NCI-H2196 treated with DMSO at 0.1 percent for 48 hours (cell line): ENCODE data around the gene NF2.
A peak's percentile ranks its signal among the peaks of the same experiment; 100 is the strongest.

ENCODE experiments used
- DNase-seq: peaks from one replicate; lab custom pipeline; 2025; ENCODE audit not compliant: unreplicated experiment; lab: John Stamatoyannopoulos, UW

NF2 gene

GRCh38 chr22:29629903-29630516, 26.6 kb downstream of the NF2 start:
- DNase-seq, result no peak

- DNase-seq, result no peak
Measured at GRCh38 chr22:29630987-29631386, 27.6 kb downstream of the NF2 start.

DNA sequence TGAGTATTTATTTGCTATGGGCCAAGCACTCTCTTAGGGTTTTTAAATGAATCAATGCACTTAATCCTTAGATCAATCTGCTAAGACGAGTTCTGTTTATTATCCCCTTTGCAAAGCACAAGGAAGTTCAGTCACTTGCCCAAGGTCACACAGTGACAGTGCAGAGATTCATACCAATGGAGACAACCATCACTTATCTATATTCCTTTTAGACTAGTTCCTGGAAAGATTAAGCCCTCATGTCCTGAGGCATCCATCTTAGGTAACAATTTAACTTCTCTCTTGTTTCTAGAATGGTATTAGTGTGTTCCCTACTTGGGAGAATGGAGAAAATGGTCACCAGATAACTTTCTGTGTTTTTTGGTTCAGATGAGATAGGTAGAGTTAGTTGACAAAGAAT, 28.3 kb downstream of the NF2 start:
- DNase-seq, result no peak

- no peak for DNase-seq
Measured at GRCh38 chr22:29632672-29633071, 29.2 kb downstream of the NF2 start.

DNA sequence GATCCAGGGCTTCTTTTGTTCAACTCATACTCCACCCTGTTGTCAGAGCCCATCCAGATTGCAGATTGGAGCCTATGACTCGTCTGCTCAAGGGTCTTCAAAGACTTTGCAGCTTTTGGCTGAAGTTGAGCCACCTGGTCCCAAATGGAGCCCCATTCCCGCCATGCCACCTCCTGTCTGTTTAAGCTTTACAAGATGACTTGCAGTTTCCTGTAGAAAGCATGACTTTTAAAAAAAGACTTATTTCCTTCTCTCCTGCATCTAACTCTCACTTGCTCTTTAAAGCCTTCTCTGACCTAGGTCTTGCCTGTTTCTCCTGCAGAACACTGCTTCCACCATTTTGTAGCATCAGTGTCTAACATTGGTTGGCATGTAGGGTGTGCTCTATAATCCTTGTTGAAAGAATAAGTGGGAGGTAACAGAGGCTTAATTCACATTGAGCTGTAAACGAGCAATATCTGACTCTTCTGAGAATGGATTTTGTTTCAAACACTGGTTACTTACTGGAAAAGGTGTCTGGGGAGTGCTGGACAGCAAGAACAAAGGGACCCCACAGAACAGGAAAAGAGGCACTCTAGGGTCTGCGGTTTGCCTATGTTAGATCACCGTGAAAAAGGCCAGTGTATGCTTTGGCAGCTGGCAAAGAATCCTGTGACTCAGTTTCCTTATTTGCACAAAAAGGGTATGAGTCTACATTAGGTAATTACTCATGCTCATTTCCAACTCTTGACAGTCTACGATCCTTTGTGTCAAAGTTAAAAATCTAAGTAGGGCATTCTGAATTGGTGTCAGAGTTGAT, 30.3 kb downstream of the NF2 start:
- no peak for DNase-seq

DNA sequence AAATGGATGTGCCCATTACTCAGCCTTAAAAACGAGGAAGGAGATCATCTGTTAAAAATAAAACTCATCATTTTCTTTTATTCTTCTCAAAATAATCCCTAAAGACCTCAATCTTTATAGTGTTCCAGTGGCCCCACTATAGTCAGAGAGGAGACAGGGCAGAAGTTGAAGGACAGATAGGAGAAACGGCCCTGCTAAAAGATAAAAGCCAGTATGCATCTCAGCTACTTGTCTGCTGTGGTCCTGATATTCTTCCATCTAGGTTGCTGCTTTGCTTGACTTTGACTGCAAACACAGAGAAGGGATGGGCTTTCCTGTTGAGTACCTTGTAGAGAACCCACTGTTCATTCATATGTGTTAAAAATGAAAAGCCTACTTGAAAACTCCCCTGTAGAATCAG, 31.4 kb downstream of the NF2 start:
- no peak for DNase-seq

- DNase-seq, result peak; percentile 33
Measured at GRCh38 chr22:29635734-29636357, 32.4 kb downstream of the NF2 start.

- no peak for DNase-seq
Measured at GRCh38 chr22:29636751-29637150, 33.3 kb downstream of the NF2 start.

DNA sequence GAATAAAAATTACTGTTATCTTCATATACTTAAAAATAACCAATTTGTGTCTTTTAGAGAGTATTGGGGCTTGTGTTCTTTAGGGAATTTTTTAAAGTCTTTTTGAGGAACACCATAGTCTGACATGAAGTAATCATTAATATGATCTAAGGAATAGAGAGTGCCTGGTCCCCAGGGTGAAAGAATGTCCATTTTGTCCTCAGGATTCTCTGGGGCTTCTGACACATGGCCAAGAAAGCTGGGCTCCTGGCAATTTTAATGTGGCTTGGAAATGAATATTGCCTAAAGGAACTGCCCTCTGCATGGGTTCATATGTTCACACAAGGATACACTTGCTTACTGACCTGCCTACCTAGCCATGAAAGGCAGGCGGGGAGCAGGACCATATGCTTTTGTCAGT, 33.7 kb downstream of the NF2 start:
- no peak for DNase-seq

DNA sequence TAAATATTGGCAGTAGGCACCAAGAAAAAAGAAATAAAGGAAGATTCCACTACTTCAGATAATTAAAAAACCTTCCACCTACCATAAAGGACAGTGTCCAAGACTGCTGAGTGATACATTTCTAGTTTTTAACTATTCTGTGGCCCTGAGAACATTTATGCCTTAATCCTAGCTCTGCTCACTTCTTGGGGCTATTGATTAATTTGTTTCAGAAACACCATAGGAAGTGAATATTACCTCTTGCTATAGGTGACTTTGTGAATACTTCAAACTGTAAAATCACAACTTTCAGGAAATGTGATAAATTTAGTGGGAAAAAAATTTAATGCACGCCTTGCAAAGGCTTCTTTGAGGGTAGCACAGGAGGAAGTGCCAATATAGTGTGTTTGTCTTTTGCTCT, 35.2 kb downstream of the NF2 start:
- no peak for DNase-seq

- no peak for DNase-seq
Measured at GRCh38 chr22:29639096-29639495, 35.7 kb downstream of the NF2 start.

- DNase-seq, result no peak
Measured at GRCh38 chr22:29641042-29641699, 37.7 kb downstream of the NF2 start.

DNA sequence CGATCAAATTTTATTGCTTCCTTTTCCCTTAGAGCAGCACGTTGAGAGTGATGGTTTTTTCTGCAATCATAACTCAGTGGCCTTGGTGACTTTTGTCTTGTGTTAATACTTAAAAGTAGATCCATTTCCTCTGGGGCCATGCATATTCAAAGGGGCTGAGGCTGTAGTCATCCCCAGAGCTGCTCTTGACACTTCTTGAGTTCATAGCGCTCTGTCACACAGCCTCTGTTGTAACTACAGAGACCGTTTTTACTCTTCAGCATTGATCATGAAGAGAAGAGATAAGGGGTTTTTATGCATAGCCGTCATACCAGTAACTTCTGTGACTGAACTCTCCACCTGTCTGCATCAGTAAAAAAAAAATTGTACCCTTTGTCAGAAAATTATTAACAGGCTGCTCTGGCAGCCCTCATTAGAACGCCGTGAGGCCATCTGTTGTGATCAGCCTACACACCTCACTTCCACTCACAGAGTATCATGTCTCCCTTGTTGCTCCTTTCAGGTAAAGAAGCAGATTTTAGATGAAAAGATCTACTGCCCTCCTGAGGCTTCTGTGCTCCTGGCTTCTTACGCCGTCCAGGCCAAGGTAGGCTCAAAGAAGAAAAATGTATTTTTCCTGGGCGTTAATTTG, 38.4 kb downstream of the NF2 start:
- DNase-seq, result no peak

GRCh38 chr22:29642694-29643093, 39.3 kb downstream of the NF2 start:
- DNase-seq, result no peak

DNA sequence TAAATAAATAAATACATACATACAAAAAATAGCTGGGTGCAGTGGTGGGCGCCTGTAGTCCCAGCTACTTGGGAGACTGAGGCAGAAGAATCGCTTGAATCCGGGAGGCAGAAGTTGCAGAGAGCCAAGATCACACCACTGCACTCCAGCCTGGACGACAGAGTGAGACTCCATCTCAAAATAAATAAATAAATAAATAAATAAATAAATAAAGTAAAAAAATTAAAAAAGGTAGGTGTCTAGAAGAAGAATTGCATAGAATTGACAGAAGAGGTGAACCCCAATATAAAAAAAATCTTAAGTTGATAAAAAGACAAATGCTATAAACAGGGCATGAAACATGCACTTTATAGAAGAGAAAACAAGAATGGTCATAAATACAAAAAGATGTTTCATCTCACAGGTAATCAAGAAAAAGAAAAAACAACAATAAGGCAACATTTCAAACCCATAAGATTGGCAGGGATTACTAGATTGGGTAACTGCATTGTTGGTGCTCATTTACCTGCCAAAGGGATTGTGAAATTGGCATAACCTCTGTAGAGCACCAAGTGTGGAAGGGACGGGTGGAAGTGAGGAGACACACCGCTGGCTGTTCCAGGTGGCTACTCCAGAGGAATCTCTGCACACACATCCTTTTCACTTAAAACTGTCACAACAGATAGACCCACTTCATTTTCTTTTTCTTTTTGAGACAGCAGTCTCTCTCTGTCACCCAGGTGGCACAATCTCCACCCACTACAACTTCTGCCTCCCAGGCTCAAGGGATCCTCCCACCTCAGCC, 44.7 kb downstream of the NF2 start:
- DNase-seq, result no peak

DNA sequence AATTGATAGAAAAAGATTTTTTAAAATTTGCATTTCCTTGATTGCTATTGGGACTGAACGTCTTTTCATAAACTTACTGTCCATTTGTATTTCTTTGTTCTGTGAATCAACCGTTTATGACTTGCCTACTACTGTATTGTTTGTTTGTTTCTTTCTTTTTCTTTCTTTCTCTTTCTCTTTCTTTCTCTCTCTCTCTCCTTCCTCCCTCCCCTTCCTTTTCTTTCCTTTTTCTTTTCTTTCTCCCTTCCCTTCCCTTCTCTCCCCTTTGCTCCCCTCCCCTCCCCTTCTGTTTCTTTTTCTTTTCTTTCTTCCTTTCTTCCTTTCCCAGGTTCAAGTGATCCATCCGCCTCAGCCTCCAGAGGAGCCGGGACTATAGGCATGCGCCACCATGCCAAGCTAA, 46.9 kb downstream of the NF2 start:
- no peak for DNase-seq

DNA sequence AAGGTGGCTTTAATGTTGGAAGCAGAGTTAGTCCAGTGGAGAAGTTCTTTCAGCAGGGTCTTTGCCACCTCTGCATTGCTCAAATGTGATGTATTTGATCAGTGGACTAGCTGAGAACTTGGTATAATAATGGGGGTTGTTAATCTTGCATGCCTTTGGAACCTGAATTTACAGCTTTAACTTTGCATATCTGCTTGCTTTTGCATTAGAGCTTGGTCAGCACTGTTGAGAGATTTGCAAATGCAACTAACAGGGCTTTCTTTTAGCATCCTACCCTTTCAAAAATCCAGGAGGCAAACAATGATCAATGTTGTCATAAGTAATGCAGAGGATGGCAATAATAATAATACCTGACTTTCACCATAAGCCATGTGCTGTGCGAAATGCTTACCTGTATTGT, 48.2 kb downstream of the NF2 start:
- no peak for DNase-seq

DNA sequence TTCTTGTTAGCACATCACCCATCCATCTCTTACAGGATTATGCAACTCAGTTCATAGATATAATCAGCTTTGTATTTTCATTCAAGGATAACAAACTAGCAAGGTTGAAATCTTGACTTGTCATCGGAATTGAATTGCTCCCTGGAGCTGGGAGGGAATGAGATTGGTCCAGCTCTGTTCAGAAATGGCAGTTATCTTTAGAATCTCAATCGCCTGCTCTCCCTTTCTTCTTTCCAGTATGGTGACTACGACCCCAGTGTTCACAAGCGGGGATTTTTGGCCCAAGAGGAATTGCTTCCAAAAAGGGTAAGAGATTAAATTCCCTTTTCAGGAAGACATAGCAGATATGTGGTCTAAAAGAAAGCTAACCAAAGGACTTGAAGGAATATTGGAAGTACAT, 51.0 kb downstream of the NF2 start:
- DNase-seq, result no peak

GRCh38 chr22:29654882-29655281, 51.4 kb downstream of the NF2 start:
- DNase-seq, result no peak

DNA sequence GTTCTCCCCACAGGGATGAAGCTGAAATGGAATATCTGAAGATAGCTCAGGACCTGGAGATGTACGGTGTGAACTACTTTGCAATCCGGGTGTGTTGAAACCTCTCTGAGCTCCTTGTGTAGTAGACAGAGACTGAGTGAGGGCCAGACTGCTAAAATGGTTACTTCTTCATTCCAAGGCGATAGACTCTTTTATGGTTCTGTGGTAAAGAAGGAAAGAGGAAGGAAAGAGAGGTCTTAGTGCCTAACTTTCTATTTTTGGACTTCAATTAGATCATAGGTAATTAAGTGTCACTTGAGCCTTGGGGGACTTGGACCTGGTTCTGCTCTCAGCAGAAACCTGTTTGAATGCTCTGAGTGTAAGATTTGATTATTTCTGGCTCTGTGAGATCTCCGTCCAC, 54.7 kb downstream of the NF2 start:
- DNase-seq, result no peak

GRCh38 chr22:29660021-29660420, 56.6 kb downstream of the NF2 start:
- DNase-seq, result no peak
